H1 (cell line): ENCODE results near the gene TGFB3.

Experiments used
- CHD1 ChIP-seq: IDR thresholded peaks from 2 replicates; pipeline ENCODE4 v1.6.1; 2012; ENCODE audit warnings: low read depth, low read length, improper control_type of control experiment
- CREB1 ChIP-seq: IDR thresholded peaks from 2 replicates; pipeline ENCODE4 v1.6.1; 2012; ENCODE audit warnings: inconsistent platforms
- EP300 ChIP-seq, 2 experiments: IDR thresholded peaks; 1 replicate in 1 of 2; 2 replicates in 1 of 2; pipeline ENCODE4 v1.6.1; 2011 to 2012; ENCODE audit warnings: low read depth in 2 of 2, low read length in 2 of 2, mild to moderate bottlenecking in 2 of 2, borderline replicate concordance in 1 of 2, inconsistent platforms in 1 of 2, moderate library complexity in 1 of 2
- EZH2 ChIP-seq: fragments of 200-600 bp; sonication (generic); IDR thresholded peaks from 2 replicates; pipeline ENCODE4 v1.7.1; 2012; ENCODE audit warnings: low read depth, mild to moderate bottlenecking, moderate library complexity, low read length, inconsistent platforms; ENCODE audit not compliant: severe bottlenecking
- HDAC6 ChIP-seq: IDR thresholded peaks from one replicate; pipeline ENCODE4 v1.7.1; 2012; ENCODE audit warnings: low read depth, mild to moderate bottlenecking, inconsistent platforms, low read length, moderate library complexity
- JUN ChIP-seq: IDR thresholded peaks from 2 replicates; pipeline ENCODE4 v1.6.1; 2011; ENCODE audit warnings: low read depth, mild to moderate bottlenecking, improper control_type of control experiment, low read length
- KDM5A ChIP-seq: fragments of 200-600 bp; IDR thresholded peaks from 2 replicates; pipeline ENCODE4 v1.7.1; 2012; ENCODE audit warnings: mild to moderate bottlenecking, low read length, inconsistent platforms, mixed read lengths
- NRF1 ChIP-seq: IDR thresholded peaks from 2 replicates; pipeline ENCODE4 v1.6.1; 2011; ENCODE audit warnings: mild to moderate bottlenecking, low read depth, low read length, improper control_type of control experiment
- POLR2A ChIP-seq, 2 experiments: IDR thresholded peaks; 1 replicate in 1 of 2; 2 replicates in 1 of 2; pipeline ENCODE4 v1.6.1; 2011; ENCODE audit warnings: low read depth in 2 of 2, low read length in 2 of 2, mild to moderate bottlenecking in 2 of 2; ENCODE audit errors: control extremely low read depth in 1 of 2
- RAD21 ChIP-seq, 2 experiments: IDR thresholded peaks in 1 of 2; conservative IDR thresholded peaks in 1 of 2; 2 replicates each; pipeline ENCODE4 v1.6.1; 2011; ENCODE audit warnings: low read depth in 2 of 2, low read length in 2 of 2, improper control_type of control experiment in 1 of 2, inconsistent platforms in 1 of 2, mild to moderate bottlenecking in 1 of 2, moderate library complexity in 1 of 2
- SIRT6 ChIP-seq: IDR thresholded peaks from one replicate; pipeline ENCODE4 v1.7.1; 2012; ENCODE audit warnings: low read length, inconsistent platforms
- TF ChIP-seq, protein P1 (sequence below), 3 experiments: IDR thresholded peaks; 1 replicate in 2 of 3; 2 replicates in 1 of 3; pipeline versions ENCODE4 v1.5.1 to v1.6.1; 2011; ENCODE audit warnings: low read length in 3 of 3, mild to moderate bottlenecking in 3 of 3, inconsistent platforms in 2 of 3, low read depth in 1 of 3, moderate library complexity in 1 of 3; ENCODE audit not compliant: insufficient read depth in 1 of 3; ENCODE audit errors: control extremely low read depth in 1 of 3
- TF ChIP-seq, protein P2 (sequence below): IDR thresholded peaks from 2 replicates; pipeline ENCODE4 v1.6.1; 2012; ENCODE audit warnings: low read length, inconsistent platforms

DNA sequence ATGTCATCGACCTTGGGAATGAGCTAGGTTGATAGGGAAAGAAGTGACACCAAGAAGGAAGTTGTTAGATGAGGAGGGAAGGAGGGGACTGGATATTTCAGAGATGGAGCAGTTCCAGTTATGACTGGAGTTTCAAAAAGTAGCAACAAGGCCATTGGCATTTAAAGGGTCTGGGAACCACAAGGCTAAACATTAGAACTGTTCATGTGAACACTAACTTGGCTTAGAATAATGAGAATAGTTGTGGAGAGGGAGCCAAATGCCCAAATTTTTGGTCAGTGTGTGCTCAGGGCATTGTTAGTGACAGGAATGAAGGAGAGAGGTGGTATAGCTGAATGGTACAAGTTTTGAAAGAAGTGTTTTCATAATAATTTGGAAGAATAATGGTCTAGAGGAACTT, 20.6 kb upstream of the TGFB3 start:
- no peak for TF ChIP-seq CREB1
- TF ChIP-seq, protein P1, sequence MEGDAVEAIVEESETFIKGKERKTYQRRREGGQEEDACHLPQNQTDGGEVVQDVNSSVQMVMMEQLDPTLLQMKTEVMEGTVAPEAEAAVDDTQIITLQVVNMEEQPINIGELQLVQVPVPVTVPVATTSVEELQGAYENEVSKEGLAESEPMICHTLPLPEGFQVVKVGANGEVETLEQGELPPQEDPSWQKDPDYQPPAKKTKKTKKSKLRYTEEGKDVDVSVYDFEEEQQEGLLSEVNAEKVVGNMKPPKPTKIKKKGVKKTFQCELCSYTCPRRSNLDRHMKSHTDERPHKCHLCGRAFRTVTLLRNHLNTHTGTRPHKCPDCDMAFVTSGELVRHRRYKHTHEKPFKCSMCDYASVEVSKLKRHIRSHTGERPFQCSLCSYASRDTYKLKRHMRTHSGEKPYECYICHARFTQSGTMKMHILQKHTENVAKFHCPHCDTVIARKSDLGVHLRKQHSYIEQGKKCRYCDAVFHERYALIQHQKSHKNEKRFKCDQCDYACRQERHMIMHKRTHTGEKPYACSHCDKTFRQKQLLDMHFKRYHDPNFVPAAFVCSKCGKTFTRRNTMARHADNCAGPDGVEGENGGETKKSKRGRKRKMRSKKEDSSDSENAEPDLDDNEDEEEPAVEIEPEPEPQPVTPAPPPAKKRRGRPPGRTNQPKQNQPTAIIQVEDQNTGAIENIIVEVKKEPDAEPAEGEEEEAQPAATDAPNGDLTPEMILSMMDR (IDR thresholded peaks at IDR 0.05; ENCODE audit: control extremely low read depth in 1 of 3, insufficient read depth in 1 of 3, low read depth in 1 of 3, low read length in 3 of 3) = no peak
- no peak for TF ChIP-seq JUN
- no peak for TF ChIP-seq POLR2A (IDR thresholded peaks at IDR 0.05; ENCODE audit: control extremely low read depth in 1 of 2, low read depth in 2 of 2, low read length in 2 of 2)
- no peak for TF ChIP-seq SIRT6
- no peak for TF ChIP-seq RAD21 (IDR thresholded peaks at IDR 0.05 in 1 of 2, conservative IDR thresholded peaks at IDR 0.05 in 1 of 2; ENCODE audit: low read depth in 2 of 2, low read length in 2 of 2)
- no peak for TF ChIP-seq HDAC6
- TF ChIP-seq EP300 (IDR thresholded peaks at IDR 0.05; ENCODE audit: borderline replicate concordance in 1 of 2, low read depth in 2 of 2, low read length in 2 of 2) = no peak
- TF ChIP-seq, protein P2, sequence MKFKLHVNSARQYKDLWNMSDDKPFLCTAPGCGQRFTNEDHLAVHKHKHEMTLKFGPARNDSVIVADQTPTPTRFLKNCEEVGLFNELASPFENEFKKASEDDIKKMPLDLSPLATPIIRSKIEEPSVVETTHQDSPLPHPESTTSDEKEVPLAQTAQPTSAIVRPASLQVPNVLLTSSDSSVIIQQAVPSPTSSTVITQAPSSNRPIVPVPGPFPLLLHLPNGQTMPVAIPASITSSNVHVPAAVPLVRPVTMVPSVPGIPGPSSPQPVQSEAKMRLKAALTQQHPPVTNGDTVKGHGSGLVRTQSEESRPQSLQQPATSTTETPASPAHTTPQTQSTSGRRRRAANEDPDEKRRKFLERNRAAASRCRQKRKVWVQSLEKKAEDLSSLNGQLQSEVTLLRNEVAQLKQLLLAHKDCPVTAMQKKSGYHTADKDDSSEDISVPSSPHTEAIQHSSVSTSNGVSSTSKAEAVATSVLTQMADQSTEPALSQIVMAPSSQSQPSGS = no peak
- no peak for TF ChIP-seq KDM5A
- TF ChIP-seq CHD1 = no peak
- TF ChIP-seq EZH2 = no peak
- TF ChIP-seq NRF1 = no peak
